Measurements from ENCODE around the gene GATAD2A.

DNA sequence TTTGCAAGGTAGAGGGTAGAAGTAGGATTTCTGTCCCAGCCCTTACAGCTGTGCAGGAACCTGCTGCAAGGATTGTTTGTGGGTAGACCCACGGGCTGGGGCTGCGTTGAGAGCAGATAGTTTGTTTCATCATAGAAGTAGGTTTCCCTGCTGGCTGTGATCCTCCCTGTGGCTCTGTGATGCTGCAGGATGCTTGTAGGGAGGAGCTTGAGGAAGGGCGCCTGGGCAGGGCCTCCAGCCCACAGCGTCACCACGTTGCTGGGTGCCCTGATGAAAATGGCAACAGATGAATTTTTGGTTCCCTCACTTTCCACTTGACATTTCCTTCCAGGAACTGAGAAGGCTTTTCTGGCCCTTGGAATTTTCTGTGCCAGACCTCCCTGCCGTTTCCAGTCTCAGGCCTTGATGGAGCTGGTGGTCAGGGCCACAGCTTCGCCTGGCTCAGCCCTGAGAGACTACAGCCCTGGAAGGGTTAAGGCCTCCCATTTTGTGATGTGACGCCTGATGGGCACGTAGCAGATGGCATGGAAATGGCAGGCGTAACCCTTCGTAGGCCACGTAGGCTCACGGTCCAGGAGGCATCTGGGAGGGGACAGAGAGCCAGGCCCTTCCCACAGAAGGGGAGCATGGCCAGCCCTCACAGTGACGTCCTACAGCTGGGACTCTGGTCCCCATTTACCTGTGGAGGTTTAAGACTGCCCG is 42.2 kb downstream of the GATAD2A start:
- TF ChIP-seq, protein P1, sequence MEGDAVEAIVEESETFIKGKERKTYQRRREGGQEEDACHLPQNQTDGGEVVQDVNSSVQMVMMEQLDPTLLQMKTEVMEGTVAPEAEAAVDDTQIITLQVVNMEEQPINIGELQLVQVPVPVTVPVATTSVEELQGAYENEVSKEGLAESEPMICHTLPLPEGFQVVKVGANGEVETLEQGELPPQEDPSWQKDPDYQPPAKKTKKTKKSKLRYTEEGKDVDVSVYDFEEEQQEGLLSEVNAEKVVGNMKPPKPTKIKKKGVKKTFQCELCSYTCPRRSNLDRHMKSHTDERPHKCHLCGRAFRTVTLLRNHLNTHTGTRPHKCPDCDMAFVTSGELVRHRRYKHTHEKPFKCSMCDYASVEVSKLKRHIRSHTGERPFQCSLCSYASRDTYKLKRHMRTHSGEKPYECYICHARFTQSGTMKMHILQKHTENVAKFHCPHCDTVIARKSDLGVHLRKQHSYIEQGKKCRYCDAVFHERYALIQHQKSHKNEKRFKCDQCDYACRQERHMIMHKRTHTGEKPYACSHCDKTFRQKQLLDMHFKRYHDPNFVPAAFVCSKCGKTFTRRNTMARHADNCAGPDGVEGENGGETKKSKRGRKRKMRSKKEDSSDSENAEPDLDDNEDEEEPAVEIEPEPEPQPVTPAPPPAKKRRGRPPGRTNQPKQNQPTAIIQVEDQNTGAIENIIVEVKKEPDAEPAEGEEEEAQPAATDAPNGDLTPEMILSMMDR (IDR thresholded peaks at IDR 0.05 in 4 of 5, conservative IDR thresholded peaks at IDR 0.05 in 1 of 5) = no peak
- TF ChIP-seq POLR2A (IDR thresholded peaks at IDR 0.05) = no peak
